Measurements from ENCODE around the gene CEP89. TPM values are rescaled to one million over a fixed set of nuclear protein-coding genes. Genes with fewer than 3 reads are reported as not detected.
"Not testable (repeated sequence)": the region's sequence is repeated elsewhere in the genome, so short reads cannot be mapped to it uniquely, and the experiment has no call there.

Gene CEP89
- total RNA-seq, 4 donors from 2014 or later, result 8.8 to 16.6 (median 10.6) TPM

- whole genome bisulfite sequencing, 2 donors, result 64 to 84% methylated on average over 10 to 11 of the region's 12 CpGs
- peak in 1 of 2 donors; percentile 71 for DNase-seq (ENCODE audit: low spot score in 2 of 2)
- intact Hi-C loops (cut with DNase I; ENCODE audit: low total_unique reads), result loop anchor here (5.0 kb wide), 1 partner anchor 444 kb away; no protein-coding TSS in a partner anchor
- H3K4me3 ChIP-seq (ENCODE audit: low read depth, poor library complexity, severe bottlenecking), result no peak overlapping the region
- TF ChIP-seq POLR2A (IDR thresholded peaks at IDR 0.05), result no peak
- TF ChIP-seq, protein P1, sequence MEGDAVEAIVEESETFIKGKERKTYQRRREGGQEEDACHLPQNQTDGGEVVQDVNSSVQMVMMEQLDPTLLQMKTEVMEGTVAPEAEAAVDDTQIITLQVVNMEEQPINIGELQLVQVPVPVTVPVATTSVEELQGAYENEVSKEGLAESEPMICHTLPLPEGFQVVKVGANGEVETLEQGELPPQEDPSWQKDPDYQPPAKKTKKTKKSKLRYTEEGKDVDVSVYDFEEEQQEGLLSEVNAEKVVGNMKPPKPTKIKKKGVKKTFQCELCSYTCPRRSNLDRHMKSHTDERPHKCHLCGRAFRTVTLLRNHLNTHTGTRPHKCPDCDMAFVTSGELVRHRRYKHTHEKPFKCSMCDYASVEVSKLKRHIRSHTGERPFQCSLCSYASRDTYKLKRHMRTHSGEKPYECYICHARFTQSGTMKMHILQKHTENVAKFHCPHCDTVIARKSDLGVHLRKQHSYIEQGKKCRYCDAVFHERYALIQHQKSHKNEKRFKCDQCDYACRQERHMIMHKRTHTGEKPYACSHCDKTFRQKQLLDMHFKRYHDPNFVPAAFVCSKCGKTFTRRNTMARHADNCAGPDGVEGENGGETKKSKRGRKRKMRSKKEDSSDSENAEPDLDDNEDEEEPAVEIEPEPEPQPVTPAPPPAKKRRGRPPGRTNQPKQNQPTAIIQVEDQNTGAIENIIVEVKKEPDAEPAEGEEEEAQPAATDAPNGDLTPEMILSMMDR (IDR thresholded peaks at IDR 0.05), result no peak
Observed at GRCh38 chr19:32870981-32871451, 100.7 kb downstream of the CEP89 start.

DNA sequence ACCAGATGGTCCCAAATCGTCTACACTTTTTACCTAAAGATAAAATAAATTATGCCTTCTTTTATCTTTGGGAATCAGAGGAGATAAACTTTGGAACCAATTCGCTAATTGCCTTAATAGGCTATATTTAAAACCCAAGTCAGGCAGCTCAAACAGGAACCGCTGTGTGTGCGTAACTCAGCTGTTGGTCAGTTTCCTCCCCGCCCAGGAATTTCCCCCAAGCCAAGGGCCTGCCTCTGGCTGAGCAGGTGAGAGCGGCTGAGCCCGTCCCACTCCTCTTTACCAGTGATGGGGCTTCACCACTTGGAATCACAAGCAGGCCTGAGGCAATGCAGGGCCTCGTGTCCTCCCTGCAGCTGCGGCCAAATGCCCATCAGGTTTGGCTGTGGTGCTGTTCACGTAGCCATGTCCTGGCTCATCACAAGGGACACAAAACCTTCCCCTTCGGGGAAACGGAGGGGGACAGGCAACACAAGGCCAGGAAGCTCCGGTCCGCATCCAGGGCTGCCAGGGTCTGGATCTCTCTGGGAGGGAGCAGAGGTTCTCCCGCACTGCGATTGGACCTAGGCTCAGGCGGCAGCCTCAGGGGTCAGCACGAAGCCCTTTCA, 101.7 kb downstream of the CEP89 start:
- TF ChIP-seq POLR2A (IDR thresholded peaks at IDR 0.05), result no peak
- TF ChIP-seq, protein P1 (IDR thresholded peaks at IDR 0.05), result no peak
- peak in 1 of 2 donors; percentile 72 for DNase-seq (ENCODE audit: low spot score in 2 of 2)
- 64 to 67% methylated on average over 15 to 18 of the region's 18 CpGs for WGBS, 2 donors
- intact Hi-C loops (cut with DNase I; ENCODE audit: low total_unique reads), result loop anchor here (5.0 kb wide), 1 partner anchor 443 kb away; no protein-coding TSS in a partner anchor
- H3K4me3 ChIP-seq (ENCODE audit: low read depth, poor library complexity, severe bottlenecking), result no peak overlapping the region

- peak in 1 of 2 donors; percentile 43 for DNase-seq (ENCODE audit: low spot score in 2 of 2)
- no peak within 1 kb of the TSS for H3K4me3 ChIP-seq (ENCODE audit: low read depth, poor library complexity, severe bottlenecking)
- intact Hi-C loops (cut with DNase I; ENCODE audit: low total_unique reads), result no loop called here
- WGBS, 2 donors, result 76 to 77% methylated on average over 14 of the region's 14 CpGs
- TF ChIP-seq POLR2A (IDR thresholded peaks at IDR 0.05), result no peak
- TF ChIP-seq, protein P1 (IDR thresholded peaks at IDR 0.05), result no peak
Observed at GRCh38 chr19:32869369-32869965, 102.3 kb downstream of the CEP89 start, which contains the start of gene SLC7A9. Gene SLC7A9 (minus strand): TSS chr19:32869767. CDS start chr19:32868534, 1,233 bp downstream.

DNA sequence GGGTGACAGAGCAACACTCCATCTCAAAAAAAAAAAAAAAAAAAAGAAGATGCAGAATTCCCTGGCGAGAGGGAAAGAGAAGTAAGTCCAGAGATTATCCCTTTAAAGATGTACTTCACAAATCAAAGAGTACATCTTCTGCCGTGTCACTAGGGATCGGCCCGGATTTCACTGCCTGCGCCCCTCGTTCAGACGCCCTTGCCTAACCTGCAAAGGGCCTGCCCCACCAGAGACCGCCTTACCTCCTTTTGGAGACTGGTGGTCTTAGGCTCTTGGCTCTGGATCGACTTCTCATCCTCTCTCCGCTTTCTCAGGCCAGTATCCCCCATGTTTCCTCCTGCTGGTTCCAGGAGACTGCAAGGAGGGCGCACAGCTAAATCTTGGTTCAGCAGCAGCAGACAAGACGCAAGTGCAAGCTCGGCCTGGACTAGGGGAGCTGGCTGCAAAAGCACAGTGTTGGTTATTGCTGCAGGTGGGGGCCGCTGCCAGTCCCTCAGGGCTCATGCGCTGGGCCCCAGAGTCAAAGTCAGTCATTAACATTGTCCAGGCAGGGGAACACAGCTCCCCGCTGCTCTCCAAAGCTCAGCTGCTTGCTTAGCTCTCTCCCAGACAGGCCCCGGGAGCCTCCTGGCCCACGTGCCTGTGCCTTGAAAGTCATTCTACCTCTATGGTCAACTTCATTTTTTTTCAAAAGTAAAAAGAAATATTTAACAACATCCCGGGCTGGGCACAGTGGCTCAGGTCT, 103.4 kb downstream of the CEP89 start:
- intact Hi-C loops (cut with DNase I; ENCODE audit: low total_unique reads), result no loop called here
- TF ChIP-seq, protein P1 (IDR thresholded peaks at IDR 0.05), result no peak
- TF ChIP-seq POLR2A (IDR thresholded peaks at IDR 0.05), result no peak
- WGBS, 2 donors, result 87 to 91% methylated on average over 19 of the region's 19 CpGs
- no peak overlapping the region for H3K4me3 ChIP-seq (ENCODE audit: low read depth, poor library complexity, severe bottlenecking)
- peak in 1 of 2 donors; percentile 59 for DNase-seq (ENCODE audit: low spot score in 2 of 2)

GRCh38 chr19:32867436-32867835, 104.3 kb downstream of the CEP89 start:
- H3K4me3 ChIP-seq (ENCODE audit: low read depth, poor library complexity, severe bottlenecking); intact Hi-C loops (cut with DNase I; ENCODE audit: low total_unique reads): not testable (repeated sequence)
- whole genome bisulfite sequencing, 2 donors, result 78 to 81% methylated on average over 9 of the region's 9 CpGs
- DNase-seq (ENCODE audit: low spot score in 2 of 2), result peak in 1 of 2 donors; percentile 42
